Colonic mucosa (tissue), 4 donors: ENCODE measurements around the gene FAT1. TPM values are rescaled to one million over a fixed set of nuclear protein-coding genes. Genes with fewer than 3 reads are reported as not detected.

Experiments used
- DNase-seq: peaks from one replicate; pipeline ENCODE4 v3.0.0-alpha.2; 2020
- H3K27ac ChIP-seq: fragments of 200-600 bp; one replicate; pipeline ENCODE4 v1.8.0; 2021
- H3K27me3 ChIP-seq: fragments of 200-600 bp; one replicate; pipeline ENCODE4 v1.8.0; 2021
- H3K36me3 ChIP-seq: fragments of 200-600 bp; one replicate; pipeline ENCODE4 v1.8.0; 2021
- H3K4me1 ChIP-seq: fragments of 200-600 bp; one replicate; pipeline ENCODE4 v1.8.0; 2021; ENCODE audit warnings: mild to moderate bottlenecking
- H3K4me3 ChIP-seq: fragments of 200-600 bp; one replicate; pipeline ENCODE4 v1.8.0; 2021
- H3K9ac ChIP-seq, 2 donors: one replicate each; pipeline ENCODE4 v1.7.0; 2013; ENCODE audit warnings: control low read depth in 2 of 2, low read depth in 2 of 2, low read length in 2 of 2
- H3K9me3 ChIP-seq: fragments of 200-600 bp; one replicate; pipeline ENCODE4 v1.8.0; 2021
- CTCF ChIP-seq: fragments of 200-600 bp; IDR thresholded peaks from one replicate; pipeline ENCODE4 v1.8.0; 2022; ENCODE audit warnings: antibody characterized with exemption, mild to moderate bottlenecking
- intact Hi-C: fragments of 100-400 bp; cut with DNase I; formaldehyde crosslinking; loops from one replicate; pipeline ENCODE4 v1.14.1; 2022
- total RNA-seq, 2 donors: library from RNA; stranded (reverse); fragmentation: NEBNext Ultra II Directional in 1 of 2; extraction: Animal tissue kit (Norgen Biotek cat#: 25700) in 1 of 2; gene quantifications; one replicate each; pipeline ENCODE4 v1.2.1, GENCODE V29; 2021
- donor health status: healthy.
- donor health status: DM: no; HTN: no; CAD: no.
- donor health status: DM: no; HTN: no; CAD: no.

FAT1 gene
- total RNA-seq, 2 donors from 2014 or later, result 243 to 300 TPM

- no peak for DNase-seq
- no peaks in the 10 kb centered on the region for H3K9me3 ChIP-seq
- no peaks in the 10 kb centered on the region for H3K36me3 ChIP-seq
- no peaks in the 10 kb centered on the region for H3K27me3 ChIP-seq
- intact Hi-C loops, result no loop called here
- TF ChIP-seq CTCF, result no peak
- no peak overlapping the region for H3K9ac ChIP-seq
- peaks cover 4% of the 10 kb centered on the region for H3K4me1 ChIP-seq
- H3K27ac ChIP-seq, result no peak overlapping the region
- no peak overlapping the region for H3K4me3 ChIP-seq
Observed at GRCh38 chr4:186658657-186659056, 65.0 kb downstream of the FAT1 start.

- Histone ChIP-seq H3K4me3 (no peak overlapping the region), H3K4me1 (peaks cover 4% of the 10 kb centered on the region), H3K36me3 (no peaks in the 10 kb centered on the region), H3K27ac (no peak overlapping the region), H3K27me3 (no peaks in the 10 kb centered on the region), H3K9ac (no peak overlapping the region), H3K9me3 (no peaks in the 10 kb centered on the region)
- TF ChIP-seq CTCF, result no peak
- intact Hi-C loops, result no loop called here
- DNase-seq, result no peak
Observed at GRCh38 chr4:186657764-186658163, 65.9 kb downstream of the FAT1 start.

DNA sequence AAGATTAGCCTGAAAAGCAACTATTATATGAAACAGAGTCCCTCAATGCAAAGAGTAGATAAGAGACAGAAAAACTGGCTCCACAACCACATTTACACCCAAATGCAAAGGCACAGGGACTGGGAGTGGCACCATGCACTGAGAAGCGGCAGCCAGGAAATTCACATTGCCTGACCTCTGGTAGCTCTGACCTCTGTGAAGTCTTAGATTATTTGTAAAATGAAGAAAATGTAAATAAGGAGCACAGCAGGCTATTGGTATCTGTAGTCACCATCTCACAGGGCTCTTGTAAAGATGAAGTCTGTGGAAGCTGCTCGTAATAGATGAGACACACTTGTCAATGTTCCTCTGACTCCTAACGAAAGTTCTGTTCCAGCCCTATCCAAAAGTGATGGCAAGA is 69.7 kb downstream of the FAT1 start:
- no peak overlapping the region for H3K27ac ChIP-seq
- intact Hi-C loops, result no loop called here
- H3K4me1 ChIP-seq, result peaks cover 4% of the 10 kb centered on the region
- H3K9me3 ChIP-seq, result no peaks in the 10 kb centered on the region
- no peak overlapping the region for H3K4me3 ChIP-seq
- DNase-seq, result no peak
- H3K9ac ChIP-seq, result no peak overlapping the region
- no peak for TF ChIP-seq CTCF
- H3K36me3 ChIP-seq, result no peaks in the 10 kb centered on the region
- H3K27me3 ChIP-seq, result no peaks in the 10 kb centered on the region

GRCh38 chr4:186651624-186652023 is 72.0 kb downstream of the FAT1 start:
- Histone ChIP-seq H3K4me3 (no peak overlapping the region), H3K4me1 (no peaks in the 10 kb centered on the region), H3K9ac (no peak overlapping the region), H3K27ac (no peak overlapping the region), H3K36me3 (no peaks in the 10 kb centered on the region), H3K27me3 (no peaks in the 10 kb centered on the region), H3K9me3 (no peaks in the 10 kb centered on the region)
- DNase-seq, result no peak
- intact Hi-C loops, result no loop called here
- no peak for TF ChIP-seq CTCF

DNA sequence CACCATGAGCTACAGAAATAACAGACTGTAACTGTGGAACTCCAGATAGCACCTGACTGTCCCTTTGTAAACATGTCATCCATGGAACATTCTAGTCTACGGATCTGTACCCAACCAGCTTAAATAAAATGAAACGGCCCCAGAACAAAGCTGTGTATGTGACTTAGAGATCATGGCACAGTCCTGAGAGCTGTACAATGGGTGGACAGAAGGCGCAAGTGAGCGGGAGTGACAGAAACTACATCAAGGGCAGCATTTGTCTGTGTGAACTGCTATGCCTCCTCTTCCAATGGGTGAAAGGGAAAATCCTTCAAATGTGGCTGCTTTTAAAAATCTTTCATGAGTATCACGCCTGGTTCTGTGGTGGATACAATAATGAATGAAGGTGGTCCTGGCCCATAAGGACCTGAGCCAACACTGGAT is 72.5 kb downstream of the FAT1 start:
- Histone ChIP-seq H3K4me1 (no peaks in the 10 kb centered on the region), H3K9me3 (no peaks in the 10 kb centered on the region), H3K27me3 (no peaks in the 10 kb centered on the region), H3K9ac (no peak overlapping the region), H3K36me3 (no peaks in the 10 kb centered on the region), H3K4me3 (no peak overlapping the region), H3K27ac (no peak overlapping the region)
- no peak for TF ChIP-seq CTCF
- no peak for DNase-seq
- intact Hi-C loops, result no loop called here
